Bronchus fibroblast of lung (primary cell): ENCODE measurements around the gene KRTAP1-3. TPM values are rescaled to one million over a fixed set of nuclear protein-coding genes. Genes with fewer than 3 reads are reported as not detected.

ENCODE experiments used
- total RNA-seq: library from RNA; depleted of rRNA; stranded (reverse); fragments of >200 nt; gene quantifications from 2 replicates; pipeline ENCODE4 v1.2.3, GENCODE V29; 2015

The KRTAP1-3 gene
- not detected in 2 replicates for total RNA-seq

GRCh38 chr17:41034346-41034935, at the start of gene KRTAP1-3:
KRTAP1-3 (minus strand) TSS chr17:41034874; CDS start chr17:41034821, 53 bp downstream.

GRCh38 chr17:41084100-41084856, 49.6 kb upstream of the KRTAP1-3 start, which contains the start of gene KRTAP4-7:
KRTAP4-7 (plus strand) TSS chr17:41084150; CDS start chr17:41084207, 57 bp downstream.

GRCh38 chr17:41065829-41066624, 31.4 kb upstream of the KRTAP1-3 start, which contains the start of gene KRTAP2-4:
KRTAP2-4 (minus strand) TSS chr17:41065879; CDS start chr17:41065845, 34 bp downstream.

GRCh38 chr17:41060052-41060604, 25.5 kb upstream of the KRTAP1-3 start, which contains the start of gene KRTAP2-3:
KRTAP2-3 (minus strand) TSS chr17:41060114; CDS start chr17:41060050, 64 bp downstream.

GRCh38 chr17:41055130-41055529, 20.5 kb upstream of the KRTAP1-3 start, which contains the start of gene KRTAP2-2:
KRTAP2-2 (minus strand) TSS chr17:41055230; CDS start chr17:41055211, 19 bp downstream.

GRCh38 chr17:41046735-41047465, 12.2 kb upstream of the KRTAP1-3 start, which contains the start of gene KRTAP2-1:
KRTAP2-1 (minus strand) TSS chr17:41047316; CDS start chr17:41047267, 49 bp downstream.

GRCh38 chr17:41040783-41041571, 6.3 kb upstream of the KRTAP1-3 start, which contains the start of gene KRTAP1-1:
KRTAP1-1 (minus strand) TSS chr17:41041450; CDS start chr17:41041397, 53 bp downstream.

GRCh38 chr17:41029633-41030245, 4.9 kb downstream of the KRTAP1-3 start, which contains the start of gene KRTAP1-4:
KRTAP1-4 (minus strand) TSS chr17:41030195; CDS start chr17:41030078, 117 bp downstream.

GRCh38 chr17:41026715-41027471, 7.8 kb downstream of the KRTAP1-3 start, which contains the start of gene KRTAP1-5:
KRTAP1-5 (minus strand) TSS chr17:41027208; CDS start chr17:41027155, 53 bp downstream.

GRCh38 chr17:41008811-41009210, 25.9 kb downstream of the KRTAP1-3 start, which contains the start of gene KRTAP3-1:
KRTAP3-1 (minus strand) TSS chr17:41009128; CDS start chr17:41009074, 54 bp downstream.

GRCh38 chr17:40999563-40999962, 35.1 kb downstream of the KRTAP1-3 start, which contains the start of gene KRTAP3-2:
KRTAP3-2 (minus strand) TSS chr17:40999906; CDS start chr17:40999853, 53 bp downstream.

GRCh38 chr17:40993839-40994238, 40.8 kb downstream of the KRTAP1-3 start, which contains the start of gene KRTAP3-3:
KRTAP3-3 (minus strand) TSS chr17:40994164; CDS start chr17:40994097, 67 bp downstream.

GRCh38 chr17:40984226-40984625, 50.4 kb downstream of the KRTAP1-3 start, which contains the start of gene KRT40:
KRT40 (minus strand) TSS chr17:40984326; CDS start chr17:40984273, 53 bp downstream.

Other genes with a start within 250 kb of the KRTAP1-3 start
- not detected in 2 replicates for gene KRT28, start 234.9 kb downstream of the KRTAP1-3 start, total RNA-seq
- 18.7 and 22.6 TPM in 2 replicates for gene KRT10, start 212.3 kb downstream of the KRTAP1-3 start, total RNA-seq
- not detected in 2 replicates for gene KRT12, start 167.7 kb downstream of the KRTAP1-3 start, total RNA-seq
- not detected in 2 replicates for gene KRT20, start 149.6 kb downstream of the KRTAP1-3 start, total RNA-seq
- gene KRT23, start 97.2 kb downstream of the KRTAP1-3 start, total RNA-seq, result under 0.01 TPM in 1 of 2 replicates, not detected in the other
- gene KRT39, start 67.9 kb downstream of the KRTAP1-3 start, total RNA-seq, result not detected in 2 replicates
- not detected in 2 replicates for gene KRT40, start 50.5 kb downstream of the KRTAP1-3 start, total RNA-seq
- gene KRTAP3-3, start 40.7 kb downstream of the KRTAP1-3 start, total RNA-seq, result not detected in 2 replicates
- gene KRTAP3-2, start 35.0 kb downstream of the KRTAP1-3 start, total RNA-seq, result not detected in 2 replicates
- not detected in 2 replicates for gene KRTAP3-1, start 25.7 kb downstream of the KRTAP1-3 start, total RNA-seq
- gene KRTAP1-5, start 7.7 kb downstream of the KRTAP1-3 start, total RNA-seq, result 0.50 and 0.59 TPM in 2 replicates
- not detected in 2 replicates for gene KRTAP1-4, start 4.7 kb downstream of the KRTAP1-3 start, total RNA-seq
- gene KRTAP1-1, start 6.6 kb upstream of the KRTAP1-3 start, total RNA-seq, result not detected in 2 replicates
- not detected in 2 replicates for gene KRTAP2-1, start 12.4 kb upstream of the KRTAP1-3 start, total RNA-seq
- not detected in 2 replicates for gene KRTAP2-2, start 20.4 kb upstream of the KRTAP1-3 start, total RNA-seq
- gene KRTAP2-3, start 25.2 kb upstream of the KRTAP1-3 start, total RNA-seq, result not detected in 2 replicates
- gene KRTAP2-4, start 31.0 kb upstream of the KRTAP1-3 start, total RNA-seq, result not detected in 2 replicates
- not detected in 2 replicates for gene KRTAP4-7, start 49.3 kb upstream of the KRTAP1-3 start, total RNA-seq
- gene KRTAP4-8, start 63.3 kb upstream of the KRTAP1-3 start, total RNA-seq, result not detected in 2 replicates
- gene KRTAP4-16, start 67.3 kb upstream of the KRTAP1-3 start, total RNA-seq, result not detected in 2 replicates
- not detected in 2 replicates for gene KRTAP4-9, start 70.5 kb upstream of the KRTAP1-3 start, total RNA-seq
- gene KRTAP4-11, start 83.5 kb upstream of the KRTAP1-3 start, total RNA-seq, result not detected in 2 replicates
- not detected in 2 replicates for gene KRTAP4-12, start 89.3 kb upstream of the KRTAP1-3 start, total RNA-seq
- not detected in 2 replicates for gene KRTAP4-6, start 105.7 kb upstream of the KRTAP1-3 start, total RNA-seq
- gene KRTAP4-5, start 115.0 kb upstream of the KRTAP1-3 start, total RNA-seq, result not detected in 2 replicates
- not detected in 2 replicates for gene KRTAP4-4, start 125.9 kb upstream of the KRTAP1-3 start, total RNA-seq
- not detected in 2 replicates for gene KRTAP4-3, start 133.3 kb upstream of the KRTAP1-3 start, total RNA-seq
- not detected in 2 replicates for gene KRTAP4-2, start 143.3 kb upstream of the KRTAP1-3 start, total RNA-seq
- not detected in 2 replicates for gene KRTAP4-1, start 150.0 kb upstream of the KRTAP1-3 start, total RNA-seq
- gene KRTAP9-1, start 155.0 kb upstream of the KRTAP1-3 start, total RNA-seq, result not detected in 2 replicates
- gene KRTAP9-2, start 191.8 kb upstream of the KRTAP1-3 start, total RNA-seq, result not detected in 2 replicates
- gene KRTAP9-3, start 197.6 kb upstream of the KRTAP1-3 start, total RNA-seq, result not detected in 2 replicates
- not detected in 2 replicates for gene KRTAP9-8, start 203.1 kb upstream of the KRTAP1-3 start, total RNA-seq
- gene KRTAP9-4, start 214.8 kb upstream of the KRTAP1-3 start, total RNA-seq, result not detected in 2 replicates
- not detected in 2 replicates for gene KRTAP9-9, start 220.5 kb upstream of the KRTAP1-3 start, total RNA-seq
- not detected in 2 replicates for gene KRTAP9-6, start 230.5 kb upstream of the KRTAP1-3 start, total RNA-seq
- not detected in 2 replicates for gene KRTAP9-7, start 240.8 kb upstream of the KRTAP1-3 start, total RNA-seq